Stimulated activated CD4-positive, alpha-beta T cell treated with anti-CD3 and anti-CD28 coated beads, TNF-alpha, amount 100 ng/mL, for 4 hours (primary cell): ENCODE data around the gene NEUROG3.

Source experiments
- DNase-seq, 3 experiments: peaks; one replicate each; pipeline ENCODE4 v3.0.0-alpha.2; 2020; ENCODE audit warnings: low read depth in 3 of 3

Gene NEUROG3, protein sequence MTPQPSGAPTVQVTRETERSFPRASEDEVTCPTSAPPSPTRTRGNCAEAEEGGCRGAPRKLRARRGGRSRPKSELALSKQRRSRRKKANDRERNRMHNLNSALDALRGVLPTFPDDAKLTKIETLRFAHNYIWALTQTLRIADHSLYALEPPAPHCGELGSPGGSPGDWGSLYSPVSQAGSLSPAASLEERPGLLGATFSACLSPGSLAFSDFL

GRCh38 chr10:69573056-69573806 is at the start of gene NEUROG3:
TSS of gene NEUROG3 (minus strand) at chr10:69573422. CDS start at chr10:69573043, 379 bp downstream.
- DNase-seq = no peak

DNA sequence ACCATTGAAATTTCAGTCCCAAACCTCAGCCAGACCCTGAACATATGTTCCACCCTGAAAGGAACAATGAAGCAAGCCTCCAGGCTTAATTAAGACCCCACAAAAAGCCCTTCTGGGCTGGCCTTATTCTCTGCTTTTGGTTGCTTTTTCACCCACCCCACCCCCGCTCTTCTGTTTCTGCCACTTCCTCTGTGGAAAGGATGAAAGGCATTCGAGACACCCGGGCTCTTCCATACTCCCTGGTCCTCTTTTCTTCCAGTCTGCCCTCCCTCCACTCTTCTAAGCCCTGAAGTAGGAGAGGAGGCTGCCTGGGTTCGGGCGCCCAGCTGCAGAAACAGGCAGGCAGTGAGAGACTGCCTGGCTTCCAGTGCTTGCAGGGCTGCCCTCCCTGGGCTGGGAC is 47.4 kb upstream of the NEUROG3 start:
- DNase-seq = no peak

DNA sequence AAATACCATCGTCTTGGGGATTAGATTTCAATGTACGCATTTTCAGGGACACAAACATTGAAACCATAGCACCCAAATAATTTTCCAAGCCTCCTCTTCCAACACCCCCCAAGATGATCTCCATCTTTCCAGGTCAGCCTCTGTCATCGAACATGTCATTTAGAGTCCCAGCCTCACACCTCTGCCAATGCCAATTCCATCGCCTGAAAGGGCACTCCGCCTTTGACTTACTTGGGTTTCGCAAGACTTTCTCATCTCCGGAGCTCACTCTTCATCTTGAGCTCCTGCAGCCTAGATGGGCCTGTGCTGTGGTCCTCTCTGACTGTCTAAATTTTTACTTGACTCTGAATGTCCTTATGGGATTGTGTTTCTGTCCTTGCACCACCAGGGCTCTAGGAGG is 46.4 kb upstream of the NEUROG3 start:
- no peak for DNase-seq

DNA sequence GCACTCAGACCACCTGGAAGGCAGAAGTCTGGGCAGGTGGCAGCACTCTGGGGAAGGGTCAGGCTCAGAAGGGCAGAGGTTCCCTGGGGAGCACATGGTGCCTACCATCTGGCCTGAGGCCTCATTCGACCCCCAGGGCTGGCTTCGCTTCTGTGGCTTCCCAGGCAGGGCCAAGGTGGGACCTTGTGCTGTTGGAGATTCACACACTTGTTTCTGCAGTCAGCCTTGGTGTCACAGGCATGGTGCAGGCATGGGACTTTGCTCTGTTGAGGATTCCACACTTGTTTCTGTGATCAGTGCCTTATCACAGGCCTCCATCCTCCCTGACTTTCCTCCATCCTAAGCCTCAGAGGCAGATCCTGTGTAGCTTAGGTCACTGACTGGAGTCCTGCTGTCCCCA is 45.5 kb upstream of the NEUROG3 start:
- no peak for DNase-seq

DNA sequence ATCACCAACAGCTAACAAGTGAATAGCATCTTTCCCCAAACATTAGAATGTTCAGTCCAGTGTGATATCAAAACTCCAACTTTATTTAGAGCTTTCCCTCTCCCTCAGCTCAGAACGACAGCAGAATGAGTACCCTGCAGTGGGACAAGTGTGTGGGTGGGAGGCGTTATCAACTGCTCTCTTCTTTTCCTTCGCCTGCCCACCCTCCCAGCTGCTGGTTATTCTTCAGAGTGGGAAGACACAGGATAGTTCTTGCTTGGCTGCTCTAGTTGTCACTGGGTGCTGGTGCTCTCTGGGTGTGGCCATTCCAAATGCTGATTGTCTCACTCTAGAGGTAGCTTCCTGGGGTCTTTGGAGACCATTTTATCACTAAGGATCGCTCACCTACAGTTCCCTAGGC is 43.1 kb upstream of the NEUROG3 start:
- DNase-seq = no peak

DNA sequence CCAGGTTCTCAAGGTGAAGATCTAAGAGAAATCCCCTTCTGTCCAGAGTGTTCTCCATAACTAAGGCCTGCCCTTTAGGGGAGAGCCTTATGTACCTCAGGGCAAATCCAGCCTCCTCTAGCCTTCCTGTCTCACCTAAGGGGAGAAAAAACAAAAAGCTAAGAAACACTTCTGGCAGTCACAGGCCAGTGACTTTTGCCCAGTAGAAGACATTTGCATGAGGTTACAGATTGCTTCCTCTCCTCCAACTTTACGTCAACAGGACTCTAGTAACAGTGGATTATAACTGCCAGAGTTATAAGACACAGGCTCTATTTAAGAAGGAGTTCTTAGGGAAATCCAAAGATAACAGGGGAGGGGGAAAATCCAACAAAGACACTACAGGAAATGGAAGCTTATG is 40.9 kb upstream of the NEUROG3 start:
- DNase-seq = no peak

- DNase-seq = no peak
Measured at GRCh38 chr10:69612760-69613159, 39.5 kb upstream of the NEUROG3 start.

DNA sequence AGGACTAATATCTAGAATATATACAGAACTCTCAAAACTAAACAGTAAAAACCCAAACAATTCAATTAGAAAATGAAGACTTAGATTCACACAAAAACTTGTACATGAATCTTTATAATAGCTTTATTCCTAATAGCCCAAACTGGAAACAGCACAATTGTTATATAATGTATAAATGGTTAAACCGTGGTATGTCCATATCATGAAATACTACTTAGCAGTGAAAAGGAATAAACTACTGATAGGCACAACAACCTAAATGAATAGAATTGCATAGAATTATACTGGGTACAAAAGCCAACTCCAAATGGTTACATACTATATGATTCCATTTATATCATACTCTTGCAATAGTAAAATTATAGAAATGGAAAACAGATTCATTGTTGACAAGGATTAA is 35.9 kb upstream of the NEUROG3 start:
- DNase-seq = no peak

- no peak for DNase-seq
Measured at GRCh38 chr10:69600761-69601330, 27.6 kb upstream of the NEUROG3 start.

DNA sequence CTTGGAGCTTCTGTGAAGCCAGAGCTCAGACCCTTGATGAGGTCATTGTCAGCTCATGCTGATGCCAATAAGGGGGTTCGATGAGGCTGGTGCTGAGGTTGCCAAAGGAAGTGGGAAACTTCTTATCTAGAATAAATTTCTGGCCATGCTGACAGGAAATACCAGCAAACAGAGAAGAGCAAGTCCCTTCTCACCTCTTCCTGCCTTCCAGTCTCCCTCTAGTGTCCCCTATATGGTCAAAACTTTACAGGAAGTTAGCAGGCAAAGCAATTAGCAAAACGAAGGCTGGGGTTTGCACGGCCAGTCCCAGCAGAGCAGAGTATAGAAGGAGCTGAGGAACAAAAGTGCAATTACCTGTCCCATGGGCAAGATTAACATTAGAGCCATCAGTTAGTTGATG is 15.1 kb upstream of the NEUROG3 start:
- DNase-seq = no peak

- DNase-seq = no peak
Measured at GRCh38 chr10:69584624-69585023, 11.4 kb upstream of the NEUROG3 start.

DNA sequence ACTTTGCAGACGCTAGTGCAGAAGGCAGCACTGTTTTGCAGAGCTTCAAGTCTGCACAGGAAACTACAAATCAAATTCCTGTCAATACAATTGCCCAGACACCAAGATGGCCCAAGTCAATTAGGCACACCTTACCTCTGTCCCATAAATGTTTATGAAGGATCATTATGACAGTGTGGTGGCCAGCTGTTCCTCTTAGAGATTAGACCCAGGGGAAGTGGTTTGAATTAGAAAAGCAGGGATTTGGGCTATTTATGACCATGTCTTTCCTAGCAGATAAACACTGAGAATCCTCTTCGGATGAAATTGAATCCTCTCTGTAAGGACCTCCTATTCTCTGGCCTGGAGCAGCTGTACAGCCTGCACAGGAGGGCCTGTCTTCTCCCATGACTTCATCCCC is 9.9 kb upstream of the NEUROG3 start:
- no peak for DNase-seq

GRCh38 chr10:69580435-69580834 is 7.2 kb upstream of the NEUROG3 start:
- DNase-seq = no peak

- DNase-seq = no peak
Measured at GRCh38 chr10:69579464-69580060, 6.3 kb upstream of the NEUROG3 start.

- DNase-seq = no peak
Measured at GRCh38 chr10:69578508-69578991, 5.3 kb upstream of the NEUROG3 start.

GRCh38 chr10:69577268-69578232 is 4.3 kb upstream of the NEUROG3 start:
- no peak for DNase-seq

- DNase-seq = no peak
Measured at GRCh38 chr10:69576334-69577011, 3.3 kb upstream of the NEUROG3 start.

GRCh38 chr10:69575164-69575722 is 2.0 kb upstream of the NEUROG3 start:
- DNase-seq = no peak

GRCh38 chr10:69574571-69574978 is 1.4 kb upstream of the NEUROG3 start:
- no peak for DNase-seq
